ENCODE data around the gene OR2B3. TPM values are rescaled to one million over a fixed set of nuclear protein-coding genes. Genes with fewer than 3 reads are reported as not detected.
A peak's percentile ranks its signal among the peaks of the same experiment; 100 is the strongest.

OR2B3 gene
- total RNA-seq, 3 donors from 2014 or later (not counting 1 experiment from before 2014, with no cell fraction given) = not detected

DNA sequence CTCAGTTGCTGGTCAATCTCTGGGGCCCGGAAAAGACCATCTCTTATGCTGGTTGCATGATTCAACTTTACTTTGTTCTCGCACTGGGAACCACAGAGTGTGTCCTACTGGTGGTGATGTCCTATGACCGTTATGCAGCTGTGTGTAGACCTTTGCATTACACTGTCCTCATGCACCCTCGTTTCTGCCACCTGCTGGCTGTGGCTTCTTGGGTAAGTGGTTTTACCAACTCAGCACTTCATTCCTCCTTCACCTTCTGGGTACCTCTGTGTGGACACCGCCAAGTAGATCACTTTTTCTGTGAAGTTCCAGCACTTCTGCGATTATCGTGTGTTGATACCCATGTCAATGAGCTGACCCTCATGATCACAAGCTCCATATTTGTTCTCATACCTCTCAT lies 25.0 kb upstream of the OR2B3 start:
- Histone ChIP-seq H3K4me1 (ENCODE audit: control insufficient read depth, insufficient read depth, low read length) (no peaks in the 10 kb centered on the region), H3K9me3 (ENCODE audit: control insufficient read depth, insufficient read depth, low read length) (no peaks in the 10 kb centered on the region), H3K27ac (ENCODE audit: low read length) (no peak overlapping the region), H3K27me3 (ENCODE audit: control insufficient read depth, insufficient read depth, low read length) (peaks cover 4% of the 10 kb centered on the region), H3K4me3 (ENCODE audit: low read length) (no peak overlapping the region), H3K36me3 (ENCODE audit: control insufficient read depth, insufficient read depth, low read length) (no peaks in the 10 kb centered on the region)
- no peaks in the 10 kb centered on the region for H3K4me1 Mint-ChIP-seq
- H3K4me3 Mint-ChIP-seq = no peak overlapping the region
- TF ChIP-seq, protein P1, sequence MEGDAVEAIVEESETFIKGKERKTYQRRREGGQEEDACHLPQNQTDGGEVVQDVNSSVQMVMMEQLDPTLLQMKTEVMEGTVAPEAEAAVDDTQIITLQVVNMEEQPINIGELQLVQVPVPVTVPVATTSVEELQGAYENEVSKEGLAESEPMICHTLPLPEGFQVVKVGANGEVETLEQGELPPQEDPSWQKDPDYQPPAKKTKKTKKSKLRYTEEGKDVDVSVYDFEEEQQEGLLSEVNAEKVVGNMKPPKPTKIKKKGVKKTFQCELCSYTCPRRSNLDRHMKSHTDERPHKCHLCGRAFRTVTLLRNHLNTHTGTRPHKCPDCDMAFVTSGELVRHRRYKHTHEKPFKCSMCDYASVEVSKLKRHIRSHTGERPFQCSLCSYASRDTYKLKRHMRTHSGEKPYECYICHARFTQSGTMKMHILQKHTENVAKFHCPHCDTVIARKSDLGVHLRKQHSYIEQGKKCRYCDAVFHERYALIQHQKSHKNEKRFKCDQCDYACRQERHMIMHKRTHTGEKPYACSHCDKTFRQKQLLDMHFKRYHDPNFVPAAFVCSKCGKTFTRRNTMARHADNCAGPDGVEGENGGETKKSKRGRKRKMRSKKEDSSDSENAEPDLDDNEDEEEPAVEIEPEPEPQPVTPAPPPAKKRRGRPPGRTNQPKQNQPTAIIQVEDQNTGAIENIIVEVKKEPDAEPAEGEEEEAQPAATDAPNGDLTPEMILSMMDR (IDR thresholded peaks at IDR 0.05) = no peak
- no peaks in the 10 kb centered on the region for H3K9me3 Mint-ChIP-seq
- intact Hi-C loops (cut with micrococcal nuclease) = no loop called here
- DNase-seq (peak in 1 of 2 donors; percentile 10), ATAC-seq (no peak)
- 72% methylated on average over 7 of the region's 7 CpGs for WGBS (ENCODE audit: insufficient coverage)
- H3K27ac Mint-ChIP-seq = no peak overlapping the region
- peaks cover 15 to 24% of the 10 kb centered on the region in 2 donors for H3K27me3 Mint-ChIP-seq (ENCODE audit: low read depth in 2 of 2)
- H3K36me3 Mint-ChIP-seq = no peaks in the 10 kb centered on the region

DNA sequence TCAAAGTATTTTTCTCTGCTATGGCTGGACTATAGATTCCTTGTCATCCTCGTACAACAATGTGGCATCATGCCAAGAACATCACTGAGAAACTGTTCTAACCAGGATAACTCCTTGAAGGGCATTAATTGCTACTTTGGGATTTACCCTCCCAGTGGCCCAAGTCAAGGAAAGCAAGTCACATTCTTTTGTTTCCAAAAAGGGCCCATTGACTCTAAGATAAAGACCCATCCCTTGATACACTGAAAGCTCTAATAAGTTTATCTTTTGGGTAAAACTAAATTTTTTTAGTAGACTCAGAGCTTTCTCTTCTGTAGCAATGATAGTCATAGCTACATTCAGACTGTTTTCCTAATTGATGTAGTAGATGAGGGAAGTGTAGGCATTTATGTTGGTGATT lies 20.6 kb upstream of the OR2B3 start, which contains the start of gene OR2J3:
Gene OR2J3 (plus strand): TSS at position 301 of the 400 bp plus-strand sequence. CDS start 3,833 bp downstream, outside the sequence.
- H3K9me3 Mint-ChIP-seq = no peaks in the 10 kb centered on the region
- Histone ChIP-seq H3K27ac (ENCODE audit: low read length) (no peak within 1 kb of the TSS), H3K36me3 (ENCODE audit: control insufficient read depth, insufficient read depth, low read length) (no peaks in the 10 kb centered on the region), H3K4me3 (ENCODE audit: low read length) (no peak within 1 kb of the TSS), H3K4me1 (ENCODE audit: control insufficient read depth, insufficient read depth, low read length) (no peaks in the 10 kb centered on the region), H3K9me3 (ENCODE audit: control insufficient read depth, insufficient read depth, low read length) (no peaks in the 10 kb centered on the region), H3K27me3 (ENCODE audit: control insufficient read depth, insufficient read depth, low read length) (peaks cover 2% of the 10 kb centered on the region)
- no peak for ATAC-seq
- no peaks in the 10 kb centered on the region for H3K36me3 Mint-ChIP-seq
- DNase-seq = no peak
- H3K4me3 Mint-ChIP-seq = no peak within 1 kb of the TSS
- H3K4me1 Mint-ChIP-seq = no peaks in the 10 kb centered on the region
- WGBS (ENCODE audit: insufficient coverage) = 48% methylated on average over 1 of the region's 1 CpG
- no peak within 1 kb of the TSS for H3K27ac Mint-ChIP-seq
- intact Hi-C loops (cut with micrococcal nuclease) = no loop called here
- H3K27me3 Mint-ChIP-seq (ENCODE audit: low read depth in 2 of 2) = peaks cover 15 to 25% of the 10 kb centered on the region in 2 donors
- TF ChIP-seq, protein P1 (IDR thresholded peaks at IDR 0.05) = no peak

DNA sequence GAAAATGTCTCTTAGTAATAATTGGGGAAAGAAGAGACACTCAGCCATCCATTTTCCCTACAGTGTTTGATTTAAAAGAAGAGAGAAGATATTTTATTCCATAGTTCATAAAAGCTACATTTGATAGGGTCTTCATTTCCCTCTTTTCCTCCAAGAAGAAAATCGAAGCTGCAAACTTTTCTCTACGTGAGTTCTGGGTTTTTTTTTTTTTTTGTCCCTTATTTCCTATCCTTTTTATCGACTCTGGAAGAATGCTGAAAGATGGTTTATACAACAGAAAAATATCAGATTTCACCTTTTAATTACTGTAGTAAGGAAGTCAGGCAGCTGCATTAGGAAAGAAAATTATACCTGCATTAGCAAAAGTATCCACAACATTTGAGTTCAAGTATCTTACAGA lies 12.1 kb upstream of the OR2B3 start, which contains the start of gene OR2J1:
Gene OR2J1 (plus strand): TSS at position 301 of the 400 bp plus-strand sequence. CDS start 1,453 bp downstream, outside the sequence.
- no peak for DNase-seq
- Histone ChIP-seq H3K4me3 (ENCODE audit: low read length) (no peak within 1 kb of the TSS), H3K36me3 (ENCODE audit: control insufficient read depth, insufficient read depth, low read length) (no peaks in the 10 kb centered on the region), H3K27ac (ENCODE audit: low read length) (no peak within 1 kb of the TSS), H3K4me1 (ENCODE audit: control insufficient read depth, insufficient read depth, low read length) (no peaks in the 10 kb centered on the region), H3K27me3 (ENCODE audit: control insufficient read depth, insufficient read depth, low read length) (no peaks in the 10 kb centered on the region), H3K9me3 (ENCODE audit: control insufficient read depth, insufficient read depth, low read length) (no peaks in the 10 kb centered on the region)
- no CpG with 5 or more reads among the region's 3 CpGs for WGBS (ENCODE audit: insufficient coverage)
- H3K27me3 Mint-ChIP-seq (ENCODE audit: low read depth in 2 of 2) = peaks cover 14 to 21% of the 10 kb centered on the region in 2 donors
- no peaks in the 10 kb centered on the region for H3K9me3 Mint-ChIP-seq
- H3K27ac Mint-ChIP-seq = no peak within 1 kb of the TSS
- H3K36me3 Mint-ChIP-seq = no peaks in the 10 kb centered on the region
- no peak within 1 kb of the TSS for H3K4me3 Mint-ChIP-seq
- TF ChIP-seq, protein P1 (IDR thresholded peaks at IDR 0.05) = no peak
- no peak for ATAC-seq
- intact Hi-C loops (cut with micrococcal nuclease) = no loop called here
- no peaks in the 10 kb centered on the region for H3K4me1 Mint-ChIP-seq

DNA sequence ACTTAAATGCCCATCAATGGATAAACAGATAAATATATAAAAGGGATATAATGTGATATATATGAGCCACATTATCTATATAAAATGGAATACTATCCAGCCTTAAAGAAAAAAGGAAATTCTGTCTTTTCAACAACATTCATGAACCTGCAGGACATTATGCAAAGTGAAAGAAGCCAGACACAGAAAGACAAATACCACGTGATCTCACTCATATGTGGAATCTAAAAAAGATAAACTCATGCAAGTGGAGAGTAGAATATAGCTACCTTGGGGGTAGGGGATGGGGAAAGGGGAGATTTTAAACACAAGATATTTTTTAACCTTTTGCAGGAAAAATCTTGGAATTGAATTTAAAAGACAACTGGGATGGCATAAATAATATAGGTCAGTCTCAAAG lies 10.7 kb upstream of the OR2B3 start:
- no peak overlapping the region for H3K4me3 ChIP-seq (ENCODE audit: low read length)
- intact Hi-C loops (cut with micrococcal nuclease) = no loop called here
- no peaks in the 10 kb centered on the region for H3K9me3 Mint-ChIP-seq
- H3K9me3 ChIP-seq (ENCODE audit: control insufficient read depth, insufficient read depth, low read length) = no peaks in the 10 kb centered on the region
- H3K4me3 Mint-ChIP-seq = no peak overlapping the region
- no peak for DNase-seq
- no peaks in the 10 kb centered on the region for H3K27me3 ChIP-seq (ENCODE audit: control insufficient read depth, insufficient read depth, low read length)
- no peaks in the 10 kb centered on the region for H3K36me3 ChIP-seq (ENCODE audit: control insufficient read depth, insufficient read depth, low read length)
- H3K4me1 ChIP-seq (ENCODE audit: control insufficient read depth, insufficient read depth, low read length) = no peaks in the 10 kb centered on the region
- H3K4me1 Mint-ChIP-seq = no peaks in the 10 kb centered on the region
- peaks cover 17% of the 10 kb centered on the region in 2 donors for H3K27me3 Mint-ChIP-seq (ENCODE audit: low read depth in 2 of 2)
- WGBS (ENCODE audit: insufficient coverage) = 100% methylated on average over 1 of the region's 1 CpG
- ATAC-seq = no peak
- no peak overlapping the region for H3K27ac ChIP-seq (ENCODE audit: low read length)
- TF ChIP-seq, protein P1 (IDR thresholded peaks at IDR 0.05) = no peak
- no peaks in the 10 kb centered on the region for H3K36me3 Mint-ChIP-seq
- no peak overlapping the region for H3K27ac Mint-ChIP-seq

Measured in natural killer cell (primary cell).